Activated effector memory CD4-positive, alpha-beta T cell treated with Interleukin-2 at 50 U/mL for 16 hours (primary cell): ENCODE measurements around the gene TEPSIN.

Source experiments
- DNase-seq: peaks from one replicate; pipeline ENCODE4 v3.0.0-alpha.2; 2020

Gene TEPSIN

DNA sequence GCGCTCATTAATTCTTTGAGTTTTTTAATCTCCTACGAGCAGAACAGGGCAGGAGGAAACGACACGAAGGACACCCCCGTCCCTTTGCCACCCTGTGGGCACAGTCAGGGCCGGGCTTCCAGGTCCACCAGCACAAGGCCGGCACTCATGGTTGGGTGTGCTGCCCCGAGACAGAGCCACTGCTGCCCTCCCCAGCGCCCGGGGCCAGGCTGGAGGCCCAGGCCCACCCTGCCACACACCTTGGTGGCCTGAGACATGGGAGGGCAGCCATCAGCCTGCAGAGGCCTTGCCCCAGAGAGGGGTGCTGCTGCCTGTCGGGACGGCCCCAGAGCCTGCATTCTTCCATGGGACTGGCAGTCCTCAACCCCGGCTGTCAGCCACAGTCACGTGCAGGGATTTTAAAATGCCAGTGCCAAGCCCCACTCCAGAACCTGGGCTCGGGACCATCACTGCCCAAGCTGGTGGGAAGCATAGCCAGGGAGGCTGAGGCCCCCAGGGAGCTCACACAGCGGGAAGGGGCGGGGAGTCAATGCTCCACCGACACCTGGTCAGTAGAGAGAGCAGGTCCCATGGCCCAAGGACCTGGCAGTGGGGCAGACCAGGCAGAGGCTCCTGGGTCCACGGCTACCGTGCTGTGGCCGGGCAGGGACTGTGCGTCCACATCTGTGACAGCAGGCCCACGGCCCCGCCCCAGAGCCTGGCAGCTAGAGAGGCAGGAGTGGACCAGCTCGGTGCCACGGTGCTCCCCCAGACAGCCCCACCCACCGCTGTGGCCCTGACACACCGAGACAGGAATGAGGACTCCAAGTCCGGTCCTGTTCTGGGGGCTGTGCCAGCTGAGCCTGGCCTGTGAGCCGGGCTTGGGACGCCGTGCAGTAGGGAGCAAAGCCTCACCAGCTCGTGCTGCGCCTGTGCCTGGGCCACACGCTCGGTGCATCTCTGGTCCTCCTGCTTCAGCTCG, 43.6 kb downstream of the TEPSIN start:
- DNase-seq: no peak

GRCh38 chr17:81194225-81194760, 44.6 kb downstream of the TEPSIN start:
- DNase-seq: no peak

DNA sequence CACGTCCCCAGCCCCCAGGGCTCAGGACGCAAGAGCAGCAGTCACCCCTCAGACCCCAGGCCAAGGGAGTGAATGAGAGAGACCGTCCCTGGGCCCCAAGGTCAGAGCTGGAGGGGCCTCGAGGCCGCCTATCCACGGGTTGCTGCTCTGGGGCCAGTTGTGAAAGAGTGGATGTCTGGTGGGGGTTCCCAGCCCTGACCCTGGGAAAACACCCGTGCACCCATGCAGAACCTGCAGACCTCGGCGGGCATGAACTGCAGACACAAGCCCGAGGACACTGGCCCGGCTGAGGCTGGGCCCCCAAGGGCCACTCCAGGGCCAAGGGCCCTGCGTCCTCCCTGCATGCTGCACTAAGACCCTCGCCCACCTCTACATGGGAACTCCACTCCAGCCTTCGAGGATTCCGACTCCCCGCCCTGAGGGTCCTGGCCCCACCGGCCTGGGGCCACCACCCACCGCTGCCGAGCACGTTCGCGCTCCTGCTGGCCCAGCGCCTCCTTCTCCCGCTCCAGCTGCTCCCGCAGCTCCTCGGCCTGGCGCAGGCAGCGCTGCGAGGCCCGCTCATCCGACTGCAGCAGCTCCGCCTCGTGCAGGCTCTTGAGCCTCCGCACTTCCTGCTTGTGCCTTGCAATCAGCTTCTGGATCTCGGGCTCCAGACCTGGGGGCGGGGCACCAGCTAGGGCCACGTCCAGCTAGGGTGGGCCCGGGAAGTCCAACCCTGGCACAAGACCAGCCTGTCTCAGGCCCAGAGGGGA, 45.2 kb downstream of the TEPSIN start:
- no peak for DNase-seq

GRCh38 chr17:81193051-81193410, 45.8 kb downstream of the TEPSIN start:
- DNase-seq: no peak

- no peak for DNase-seq
Measured at GRCh38 chr17:81192386-81193050, 46.3 kb downstream of the TEPSIN start.

DNA sequence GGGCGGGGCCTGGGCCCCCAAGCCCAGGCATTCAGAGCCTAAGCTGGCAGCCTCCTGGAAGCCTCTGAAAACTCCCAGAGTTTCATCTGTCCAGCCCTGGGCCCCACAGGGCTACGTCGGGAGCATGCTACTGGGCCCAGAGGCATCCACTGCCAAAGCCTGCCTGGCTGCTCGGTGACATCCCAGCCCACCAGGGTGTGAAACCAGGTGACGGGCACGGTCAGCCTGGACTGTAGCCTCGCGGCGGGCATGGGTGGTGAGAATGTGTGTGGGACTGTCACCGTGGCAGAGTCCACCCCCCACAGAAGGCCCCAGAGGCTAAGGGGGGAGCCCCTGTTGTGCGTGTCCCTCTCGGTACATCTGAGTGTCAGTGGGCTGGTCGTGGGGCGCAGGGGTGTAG, 47.2 kb downstream of the TEPSIN start:
- no peak for DNase-seq

DNA sequence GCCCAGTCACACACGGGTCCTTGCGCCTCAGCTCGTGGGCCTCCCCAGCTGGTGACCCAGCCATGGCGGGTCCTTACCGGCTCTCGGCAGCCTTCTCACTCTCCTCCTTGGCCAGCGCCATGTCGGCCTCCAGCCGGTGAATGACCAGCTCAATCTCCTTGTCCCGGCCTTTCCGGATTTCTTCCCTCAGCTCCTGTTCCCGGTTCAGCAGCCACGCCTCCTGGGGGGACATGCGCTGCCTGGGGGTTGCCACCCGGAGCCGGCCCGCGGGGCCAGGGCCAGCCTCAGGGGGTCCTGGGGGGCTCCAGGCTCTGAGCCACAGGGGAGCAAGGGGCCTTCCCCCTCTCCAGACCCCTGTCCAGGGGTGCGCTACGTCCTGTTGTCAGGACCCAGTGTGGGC, 47.7 kb downstream of the TEPSIN start:
- DNase-seq: no peak

GRCh38 chr17:81190591-81190990, 48.3 kb downstream of the TEPSIN start:
- DNase-seq: no peak

DNA sequence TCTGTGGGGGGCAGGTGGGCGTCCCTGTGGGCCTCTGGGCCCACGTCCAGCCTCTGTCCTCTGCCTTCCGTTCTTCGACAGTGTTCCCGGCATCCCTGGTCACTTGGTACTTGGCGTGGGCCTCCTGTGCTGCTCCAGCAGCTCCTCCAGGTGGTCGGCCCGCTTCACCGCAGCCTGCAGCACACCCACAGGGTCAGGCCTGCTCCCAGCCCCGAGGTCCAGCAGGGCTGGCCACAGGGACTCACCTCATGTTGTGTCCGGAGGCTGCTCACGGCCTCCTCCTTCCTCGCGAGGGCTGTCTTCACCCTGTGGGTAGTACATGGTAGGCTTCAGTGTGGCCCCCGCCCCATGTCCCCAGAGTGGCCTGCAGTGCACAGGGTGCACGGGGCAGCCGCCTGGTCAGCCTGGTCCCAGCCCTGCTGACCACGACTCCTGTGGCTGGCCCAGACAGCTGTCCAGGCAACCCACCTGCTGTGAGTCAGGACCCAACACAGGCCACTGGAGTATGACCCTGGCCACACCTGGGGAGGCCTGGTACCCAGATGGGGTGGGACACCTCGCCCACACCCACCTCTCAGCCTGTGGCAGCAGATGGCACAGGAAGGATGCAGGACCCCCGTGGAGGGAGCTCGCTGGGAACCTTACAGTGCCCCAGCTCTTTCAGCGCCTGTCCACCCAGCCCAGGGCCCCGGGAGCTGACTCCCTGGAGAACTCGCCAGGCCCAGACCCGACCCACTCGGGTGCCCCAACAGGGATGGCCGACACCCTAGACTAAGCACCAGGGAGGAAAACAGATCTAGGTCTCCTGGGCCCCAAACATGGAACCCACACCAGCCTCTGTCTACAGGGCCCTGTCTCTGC, 49.0 kb downstream of the TEPSIN start:
- DNase-seq: no peak

GRCh38 chr17:81189016-81189415, 49.8 kb downstream of the TEPSIN start:
- DNase-seq: no peak

- no peak for DNase-seq
Measured at GRCh38 chr17:81188491-81188840, 50.4 kb downstream of the TEPSIN start.

DNA sequence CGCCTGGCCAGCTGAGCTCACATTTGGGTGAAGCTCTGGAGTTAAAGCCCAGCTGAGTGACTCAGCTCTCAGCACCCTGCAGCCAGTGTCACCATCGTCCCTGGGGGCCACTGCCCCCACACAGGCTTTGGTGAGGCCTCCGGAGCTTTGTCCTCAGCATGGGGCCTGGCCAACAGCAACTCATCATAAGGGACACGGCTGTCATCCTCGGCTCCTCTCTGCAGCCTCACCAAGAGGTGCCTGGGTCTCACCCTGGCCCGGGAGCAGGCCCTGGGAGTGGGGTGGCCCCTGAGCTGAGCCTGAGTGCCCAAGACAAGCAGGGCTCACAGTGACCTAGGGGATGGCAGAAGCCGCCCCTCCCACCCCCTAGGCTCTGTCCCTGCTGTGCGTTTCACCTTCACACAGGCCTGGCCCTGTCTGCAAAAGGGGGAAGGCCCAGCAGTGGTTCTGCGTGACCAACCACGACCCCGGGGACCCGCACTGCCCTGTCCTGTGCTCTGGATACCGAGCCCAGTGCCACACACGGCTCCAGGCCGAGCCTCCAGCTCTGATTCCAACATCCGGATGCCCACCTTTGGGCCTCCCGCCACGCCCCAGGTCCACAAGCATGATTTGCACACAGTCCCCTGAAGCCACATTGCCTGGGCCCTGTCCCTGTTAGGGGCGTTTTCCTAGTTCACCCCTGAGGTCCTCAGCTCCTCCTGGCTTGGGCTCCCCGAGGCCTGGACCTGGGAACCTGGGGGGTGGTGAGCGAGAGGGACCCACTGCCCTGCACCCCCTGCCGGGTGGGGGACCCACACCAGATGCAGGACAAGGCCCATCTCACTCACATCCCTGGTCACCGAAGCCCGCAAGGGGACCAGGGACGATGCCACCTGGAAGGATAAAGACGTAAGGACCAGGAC, 51.0 kb downstream of the TEPSIN start:
- no peak for DNase-seq

- no peak for DNase-seq
Measured at GRCh38 chr17:81187120-81187519, 51.7 kb downstream of the TEPSIN start.

DNA sequence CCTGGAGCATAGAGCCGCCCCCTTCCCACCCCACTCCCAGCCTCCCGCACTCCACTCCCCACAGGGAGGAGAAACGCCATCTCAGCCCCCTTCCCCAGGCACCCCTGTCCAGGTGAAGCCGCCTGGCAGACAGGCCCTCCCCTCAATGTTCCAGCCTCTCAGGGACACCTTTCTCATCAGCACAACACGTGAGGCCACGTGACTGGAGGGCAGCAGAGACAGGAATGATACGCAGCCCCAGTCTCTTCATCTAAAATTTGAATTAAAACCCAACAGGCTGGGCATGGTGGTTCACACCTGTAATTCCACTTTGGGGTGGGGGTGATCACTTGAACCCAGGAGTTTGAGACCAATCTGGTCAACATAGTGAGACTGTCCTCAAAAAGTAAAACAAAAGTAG, 52.7 kb downstream of the TEPSIN start:
- DNase-seq: no peak

GRCh38 chr17:81184555-81184954, 54.3 kb downstream of the TEPSIN start:
- no peak for DNase-seq

GRCh38 chr17:81183807-81184206, 55.0 kb downstream of the TEPSIN start:
- DNase-seq: no peak

- DNase-seq: no peak
Measured at GRCh38 chr17:81183316-81183715, 55.5 kb downstream of the TEPSIN start.

DNA sequence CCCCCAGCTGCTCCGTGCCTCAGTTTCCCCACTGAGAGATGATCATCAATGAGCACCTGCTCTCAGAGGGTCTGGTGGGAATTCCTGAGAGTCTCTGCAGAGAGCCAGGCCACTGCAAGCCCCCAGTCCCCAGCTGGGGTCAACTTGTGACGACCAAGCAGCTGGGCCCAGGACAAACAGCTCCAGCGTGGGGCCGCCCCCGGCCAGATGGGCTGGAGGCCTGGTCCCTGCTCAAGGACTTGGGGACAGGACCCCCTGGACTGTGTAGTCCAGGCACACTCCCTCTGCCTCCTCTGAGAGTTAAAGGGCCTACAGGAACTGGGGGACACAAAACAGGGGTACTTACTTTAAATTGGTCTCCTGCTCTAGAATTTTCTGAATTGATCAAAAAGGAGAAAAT, 56.3 kb downstream of the TEPSIN start:
- DNase-seq: no peak

DNA sequence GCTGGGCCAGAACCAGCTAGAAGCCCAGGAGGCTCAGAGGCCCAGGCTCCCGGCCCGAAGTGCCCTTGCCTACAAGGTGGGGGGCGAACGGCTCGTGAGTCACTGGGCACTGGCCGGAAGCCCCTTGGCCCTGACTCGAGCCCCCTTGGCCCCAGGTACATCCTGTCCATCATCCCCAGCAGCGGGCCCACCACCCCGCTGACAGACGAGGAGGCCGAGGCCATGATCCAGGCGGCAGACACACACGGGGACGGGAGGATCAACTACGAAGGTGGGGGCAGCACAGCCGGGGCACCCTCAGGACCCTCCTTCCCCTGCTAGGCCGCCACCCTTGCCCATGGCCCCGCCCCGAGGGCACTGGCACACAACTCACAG, 57.1 kb downstream of the TEPSIN start:
- DNase-seq: no peak

DNA sequence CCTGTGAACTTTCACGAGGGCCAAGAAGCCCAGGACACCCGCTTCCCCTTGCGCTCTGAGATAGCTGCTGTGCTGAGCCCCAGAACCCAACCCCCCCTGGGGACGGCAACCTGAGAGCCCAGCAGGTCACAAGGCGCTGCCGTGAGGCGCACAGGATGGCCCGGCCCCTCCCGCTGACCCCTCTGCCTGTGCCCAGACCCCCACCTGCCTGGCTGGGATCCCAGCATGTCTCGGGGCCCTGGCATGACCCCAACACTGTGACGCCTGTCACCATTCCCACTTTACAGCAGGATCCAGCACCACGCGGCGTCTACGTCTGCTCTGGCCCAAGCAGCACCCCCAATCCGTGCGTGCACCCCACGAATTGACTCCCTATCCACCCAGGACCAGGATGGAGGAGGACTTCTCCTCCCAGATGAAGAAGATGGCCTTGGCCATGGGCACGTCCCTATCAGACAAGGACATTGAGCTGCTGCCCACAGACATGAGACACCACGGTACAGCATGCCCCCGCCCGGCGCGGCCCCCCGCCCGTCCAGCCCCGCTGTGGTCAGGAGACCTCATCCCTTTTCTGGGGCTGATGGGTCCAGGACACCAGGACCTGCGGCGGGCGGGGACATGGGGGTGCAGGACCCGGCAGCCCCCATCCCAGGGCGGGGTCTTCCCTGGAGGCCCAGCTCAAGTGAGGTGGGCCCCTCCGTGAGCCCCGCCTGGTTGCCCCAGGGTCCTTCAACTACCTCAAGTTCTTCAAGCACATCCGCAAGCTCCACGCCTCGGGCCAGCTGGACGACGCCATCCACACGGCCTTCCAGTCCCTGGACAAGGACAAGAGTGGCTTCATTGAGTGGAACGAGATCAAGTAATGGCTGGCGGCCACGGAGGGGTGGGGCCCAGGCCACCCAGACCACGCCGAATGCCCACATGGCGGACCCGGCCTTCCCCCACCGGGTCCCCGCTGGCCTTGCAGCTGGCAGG, 57.7 kb downstream of the TEPSIN start:
- no peak for DNase-seq
